GM19463 (cell line): ENCODE data around the gene ACTMAP.
"Not testable (repeated sequence)": the region's sequence is repeated elsewhere in the genome, so short reads cannot be mapped to it uniquely, and the experiment has no call there.

ENCODE experiments used
- ATAC-seq: cut with Tn5 transposase; IDR thresholded peaks from one replicate; pipeline ENCODE4 v1.9.1; 2021; ENCODE audit warnings: mild to moderate bottlenecking, moderate library complexity; ENCODE audit not compliant: unreplicated experiment

The ACTMAP gene

GRCh38 chr19:40745402-40745780, 4.9 kb downstream of the ACTMAP start:
- no peak for ATAC-seq

- no peak for ATAC-seq
Measured at GRCh38 chr19:40744554-40745401, 5.5 kb downstream of the ACTMAP start.

GRCh38 chr19:40743926-40744325, 6.4 kb downstream of the ACTMAP start:
- ATAC-seq = no peak

- no peak for ATAC-seq
Measured at GRCh38 chr19:40742886-40743285, 7.4 kb downstream of the ACTMAP start.

GRCh38 chr19:40742477-40742876, 7.8 kb downstream of the ACTMAP start:
- ATAC-seq = no peak

GRCh38 chr19:40741527-40742390, 8.5 kb downstream of the ACTMAP start:
- no peak for ATAC-seq

- no peak for ATAC-seq
Measured at GRCh38 chr19:40740747-40741146, 9.5 kb downstream of the ACTMAP start.

- no peak for ATAC-seq
Measured at GRCh38 chr19:40739871-40740703, 10.2 kb downstream of the ACTMAP start.

GRCh38 chr19:40739030-40739839, 11.0 kb downstream of the ACTMAP start:
- ATAC-seq = no peak

- ATAC-seq = no peak
Measured at GRCh38 chr19:40737102-40737644, 13.1 kb downstream of the ACTMAP start.

- ATAC-seq = no peak
Measured at GRCh38 chr19:40736661-40737060, 13.6 kb downstream of the ACTMAP start.

- no peak for ATAC-seq
Measured at GRCh38 chr19:40735013-40735771, 15.1 kb downstream of the ACTMAP start.

- no peak for ATAC-seq
Measured at GRCh38 chr19:40733149-40733548, 17.1 kb downstream of the ACTMAP start.

GRCh38 chr19:40732304-40732703, 18.0 kb downstream of the ACTMAP start:
- not testable (repeated sequence) for ATAC-seq

- not testable (repeated sequence) for ATAC-seq
Measured at GRCh38 chr19:40730065-40730464, 20.2 kb downstream of the ACTMAP start.

GRCh38 chr19:40726279-40726678, 24.0 kb downstream of the ACTMAP start:
- no peak for ATAC-seq

GRCh38 chr19:40724855-40725254, 25.4 kb downstream of the ACTMAP start:
- no peak for ATAC-seq

- no peak for ATAC-seq
Measured at GRCh38 chr19:40724315-40724714, 26.0 kb downstream of the ACTMAP start.

GRCh38 chr19:40723661-40724254, 26.5 kb downstream of the ACTMAP start:
- ATAC-seq = no peak
